HT-29 (cell line): ENCODE measurements around the gene C6orf141. TPM values are rescaled to one million over a fixed set of nuclear protein-coding genes. Genes with fewer than 3 reads are reported as not detected.

ENCODE experiments used
- DNase-seq: peaks from one replicate; pipeline ENCODE4 v3.0.0-alpha.2; 2015; ENCODE audit warnings: low spot score
- total RNA-seq: library from RNA; depleted of rRNA; stranded (reverse); fragments of >200 nt; shearing (Covaris generic); gene quantifications from 2 replicates; pipeline ENCODE4 v1.2.3, GENCODE V29; 2014; rRNA removed

The C6orf141 gene
- 36.8 and 45.8 TPM in 2 replicates for total RNA-seq

- DNase-seq: peak; percentile 88
Observed at GRCh38 chr6:49550492-49551077, at the start of gene C6orf141. Gene C6orf141, plus strand, starts transcription at chr6:49550668. Its CDS starts 125 bp downstream, at chr6:49550793.

GRCh38 chr6:49504666-49505065 lies 45.8 kb upstream of the C6orf141 start:
- no peak for DNase-seq

- peak; percentile 71 for DNase-seq
Observed at GRCh38 chr6:49506569-49507111, 43.8 kb upstream of the C6orf141 start.

- DNase-seq: no peak
Observed at GRCh38 chr6:49509342-49509741, 41.1 kb upstream of the C6orf141 start.

GRCh38 chr6:49513153-49513989 lies 37.1 kb upstream of the C6orf141 start:
- no peak for DNase-seq

- no peak for DNase-seq
Observed at GRCh38 chr6:49514571-49515484, 35.6 kb upstream of the C6orf141 start.

- DNase-seq: no peak
Observed at GRCh38 chr6:49515485-49516146, 34.9 kb upstream of the C6orf141 start.

GRCh38 chr6:49516147-49516505 lies 34.3 kb upstream of the C6orf141 start:
- no peak for DNase-seq

- DNase-seq: no peak
Observed at GRCh38 chr6:49517919-49518318, 32.5 kb upstream of the C6orf141 start.

GRCh38 chr6:49519660-49520059 lies 30.8 kb upstream of the C6orf141 start:
- DNase-seq: no peak

- DNase-seq: peak; percentile 43
Observed at GRCh38 chr6:49522710-49523593, 27.5 kb upstream of the C6orf141 start.

- no peak for DNase-seq
Observed at GRCh38 chr6:49523901-49524300, 26.6 kb upstream of the C6orf141 start.

GRCh38 chr6:49524541-49524940 lies 25.9 kb upstream of the C6orf141 start:
- DNase-seq: no peak

GRCh38 chr6:49526598-49526997 lies 23.9 kb upstream of the C6orf141 start:
- DNase-seq: no peak

- DNase-seq: no peak
Observed at GRCh38 chr6:49527320-49527719, 23.1 kb upstream of the C6orf141 start.

- no peak for DNase-seq
Observed at GRCh38 chr6:49528571-49528970, 21.9 kb upstream of the C6orf141 start.

- no peak for DNase-seq
Observed at GRCh38 chr6:49530141-49530776, 20.2 kb upstream of the C6orf141 start.

- DNase-seq: peak; percentile 82
Observed at GRCh38 chr6:49531774-49532569, 18.5 kb upstream of the C6orf141 start.

GRCh38 chr6:49535795-49536194 lies 14.7 kb upstream of the C6orf141 start:
- DNase-seq: no peak
